Body of pancreas (tissue), 4 donors: ENCODE results near the gene ACOT7. TPM values are rescaled to one million over a fixed set of nuclear protein-coding genes. Genes with fewer than 3 reads are reported as not detected.
"Not testable (repeated sequence)": the region's sequence is repeated elsewhere in the genome, so short reads cannot be mapped to it uniquely, and the experiment has no call there.

ENCODE experiments used
- ATAC-seq: fragments of 150-250 bp; one replicate; pipeline ENCODE4 v1.9.1; 2016
- DNase-seq, 4 donors: peaks; one replicate each; pipeline ENCODE4 v3.0.0-alpha.2; 2019
- H3K27ac ChIP-seq, 4 donors: fragments of 200-600 bp; sonication (generic); 1 replicate in 3 of 4; 2 replicates in 1 of 4; pipeline versions ENCODE4 v1.5.1 to v1.6.1; 2016 to 2019; ENCODE audit warnings: mild to moderate bottlenecking in 1 of 4, mixed read lengths in 1 of 4, moderate library complexity in 1 of 4
- H3K27me3 ChIP-seq, 2 donors: fragments of 200-600 bp; sonication (generic); one replicate each; pipeline ENCODE4 v1.6.0; 2016; ENCODE audit warnings: mild to moderate bottlenecking in 1 of 2
- H3K36me3 ChIP-seq, 2 donors: fragments of 200-600 bp; sonication (generic); replicated peaks in 1 of 2; 2 replicates each; pipeline ENCODE4 v1.5.1; 2016; ENCODE audit warnings: low read depth in 2 of 2; ENCODE audit not compliant: insufficient read depth in 1 of 2
- H3K4me1 ChIP-seq: fragments of 200-600 bp; sonication (generic); one replicate; pipeline ENCODE4 v1.6.0; 2016
- H3K4me3 ChIP-seq, 2 donors: fragments of 200-600 bp; sonication (generic); 1 replicate in 1 of 2; 2 replicates in 1 of 2; pipeline ENCODE4 v1.5.1; 2016 to 2019
- H3K9me3 ChIP-seq, 3 donors: fragments of 200-600 bp; sonication (generic); 1 replicate in 2 of 3; 2 replicates in 1 of 3; pipeline ENCODE4 v1.5.1; 2016
- CTCF ChIP-seq, 7 experiments: fragments of 450-650 bp in 4 of 7; fragments of 200-600 bp in 3 of 7; sonication (generic) in 3 of 7; IDR thresholded peaks; one replicate each; pipeline ENCODE4 v1.5.1; 2016 to 2019; ENCODE audit warnings: antibody characterized with exemption in 7 of 7
- POLR2A ChIP-seq, 3 donors: fragments of 450-650 bp; IDR thresholded peaks; one replicate each; pipeline ENCODE4 v1.6.1; 2016; ENCODE audit warnings: antibody characterized with exemption in 3 of 3, mild to moderate bottlenecking in 2 of 3
- WGBS, 2 donors: methylation state at CpG; one replicate each; pipeline ENCODE4 v1.1.5; 2017; 5-methylcytosine and 5-hydroxymethylcytosine counted together
- intact Hi-C: fragments of 100-400 bp; cut with DNase I; formaldehyde crosslinking; loops from one replicate; pipeline ENCODE4 v1.15.1; 2023
- total RNA-seq, 2 donors: library from RNA; depleted of rRNA; stranded (reverse); fragments of >200 nt; gene quantifications; one replicate each; pipeline ENCODE4 v1.1.0, GENCODE V29; 2016

Gene ACOT7
- total RNA-seq, 2 donors from 2014 or later: 6.0 to 33.0 TPM

- H3K36me3 ChIP-seq, H3K4me1 ChIP-seq, intact Hi-C loops, H3K4me3 ChIP-seq, H3K27me3 ChIP-seq, ATAC-seq, H3K9me3 ChIP-seq, H3K27ac ChIP-seq: not testable (repeated sequence)
- DNase-seq: peak in 3 of 4 donors; percentile 34 to 65 (median 53)
- peak in 3 of 7 experiments; percentile 8 to 22 (median 15) for TF ChIP-seq CTCF (IDR thresholded peaks at IDR 0.05)
- 31 to 33% methylated on average over 12 to 22 of the region's 22 CpGs for WGBS, 2 donors
These were observed 43.6 kb upstream of the ACOT7 start for GRCh38 chr1:6437012-6437700.

- H3K4me3 ChIP-seq, ATAC-seq, intact Hi-C loops, H3K27ac ChIP-seq, H3K9me3 ChIP-seq, DNase-seq, H3K36me3 ChIP-seq, H3K4me1 ChIP-seq, H3K27me3 ChIP-seq: not testable (repeated sequence)
- WGBS, 2 donors: 61 to 64% methylated on average over 3 of the region's 3 CpGs
These were observed 42.7 kb upstream of the ACOT7 start for GRCh38 chr1:6436277-6436676.

GRCh38 chr1:6435547-6435946 is 42.0 kb upstream of the ACOT7 start:
- Histone ChIP-seq H3K27ac (no peak overlapping the region), H3K9me3 (no peaks in the 10 kb centered on the region), H3K27me3 (peaks cover 0 to 4% of the 10 kb centered on the region in 2 donors), H3K4me3 (no peak overlapping the region), H3K4me1 (peaks cover 4% of the 10 kb centered on the region), H3K36me3 (no peaks in the 10 kb centered on the region)
- ATAC-seq (no peak), DNase-seq (no peak)
- intact Hi-C loops: no loop called here
- 55 to 86% methylated on average over 1 to 3 of the region's 3 CpGs for WGBS, 2 donors
- TF ChIP-seq POLR2A (IDR thresholded peaks at IDR 0.05): no peak
- TF ChIP-seq CTCF (IDR thresholded peaks at IDR 0.05): no peak

GRCh38 chr1:6435129-6435528 is 41.6 kb upstream of the ACOT7 start:
- Histone ChIP-seq H3K27ac (no peak overlapping the region), H3K4me3 (no peak overlapping the region), H3K27me3 (peaks cover 0 to 4% of the 10 kb centered on the region in 2 donors), H3K36me3 (no peaks in the 10 kb centered on the region), H3K9me3 (no peaks in the 10 kb centered on the region), H3K4me1 (peaks cover 3% of the 10 kb centered on the region)
- no peak for DNase-seq
- intact Hi-C loops: no loop called here
- WGBS, 2 donors: 87 to 100% methylated on average over 1 to 15 of the region's 15 CpGs
- no peak for ATAC-seq
- TF ChIP-seq POLR2A (IDR thresholded peaks at IDR 0.05) (no peak), CTCF (IDR thresholded peaks at IDR 0.05) (no peak)

GRCh38 chr1:6434186-6434585 is 40.6 kb upstream of the ACOT7 start:
- H3K27ac ChIP-seq: no peak overlapping the region
- H3K4me1 ChIP-seq: no peaks in the 10 kb centered on the region
- intact Hi-C loops: no loop called here
- TF ChIP-seq CTCF (IDR thresholded peaks at IDR 0.05): no peak
- TF ChIP-seq POLR2A (IDR thresholded peaks at IDR 0.05): no peak
- H3K36me3 ChIP-seq: no peaks in the 10 kb centered on the region
- DNase-seq: no peak
- H3K9me3 ChIP-seq: no peaks in the 10 kb centered on the region
- peaks cover 0 to 4% of the 10 kb centered on the region in 2 donors for H3K27me3 ChIP-seq
- no peak overlapping the region for H3K4me3 ChIP-seq
- WGBS, 2 donors: 56 to 69% methylated on average over 3 to 5 of the region's 5 CpGs
- no peak for ATAC-seq

GRCh38 chr1:6431645-6432579 is 38.3 kb upstream of the ACOT7 start:
- H3K4me1 ChIP-seq, H3K9me3 ChIP-seq, H3K27ac ChIP-seq, H3K4me3 ChIP-seq, DNase-seq, H3K27me3 ChIP-seq, intact Hi-C loops, ATAC-seq, H3K36me3 ChIP-seq: not testable (repeated sequence)
- 69 to 70% methylated on average over 9 to 12 of the region's 13 CpGs for WGBS, 2 donors

- H3K27ac ChIP-seq, H3K4me3 ChIP-seq, intact Hi-C loops, H3K36me3 ChIP-seq, H3K27me3 ChIP-seq, DNase-seq, ATAC-seq, H3K9me3 ChIP-seq: not testable (repeated sequence)
- 4 to 41% methylated on average over 3 to 18 of the region's 19 CpGs for WGBS, 2 donors
- peaks cover 15% of the 10 kb centered on the region for H3K4me1 ChIP-seq
These were observed 36.3 kb upstream of the ACOT7 start for GRCh38 chr1:6429660-6430411.
